Measurements from ENCODE around the gene SMIM8. TPM values are rescaled to one million over a fixed set of nuclear protein-coding genes. Genes with fewer than 3 reads are reported as not detected.
"Not testable (repeated sequence)": the region's sequence is repeated elsewhere in the genome, so short reads cannot be mapped to it uniquely, and the experiment has no call there.

Gene SMIM8
- total and polyA plus RNA-seq, 2 experiments from 2014 or later = 6.5 to 9.5 TPM

GRCh38 chr6:87291883-87292282 lies 30.5 kb upstream of the SMIM8 start:
- Histone ChIP-seq H2AFZ (no peak overlapping the region), H3K36me3 (replicated peaks; ENCODE audit: insufficient read depth, low read depth) (no peaks in the 10 kb centered on the region), H3K9me2 (replicated peaks; ENCODE audit: insufficient read depth) (no peaks in the 10 kb centered on the region), H4K20me1 (ENCODE audit: insufficient read depth, poor library complexity, severe bottlenecking) (no peaks in the 10 kb centered on the region), H3K27ac (no peak overlapping the region), H3K4me2 (no peak overlapping the region), H3K4me3 (no peak overlapping the region), H3K27me3 (no peaks in the 10 kb centered on the region), H3K4me1 (ENCODE audit: insufficient read depth) (no peaks in the 10 kb centered on the region), H3K79me2 (no peaks in the 10 kb centered on the region), H3K9me3 (ENCODE audit: low read depth) (no peaks in the 10 kb centered on the region)
- no peak for DNase-seq (ENCODE audit: low spot score)
- no peak for TF ChIP-seq CTCF (IDR thresholded peaks at IDR 0.05; ENCODE audit: poor library complexity)
- WGBS (ENCODE audit: low lambda C conversion rate, missing lambda C conversion rate) = 95% methylated on average over 2 of the region's 2 CpGs

- no peaks in the 10 kb centered on the region for H3K9me2 ChIP-seq (replicated peaks; ENCODE audit: insufficient read depth)
- no peak for TF ChIP-seq EZH2phosphoT487 (IDR thresholded peaks at IDR 0.05; ENCODE audit: low read depth, severe bottlenecking, unreplicated experiment)
- no peak for TF ChIP-seq EZH2 (IDR thresholded peaks at IDR 0.05; ENCODE audit: borderline replicate concordance)
- no peak for TF ChIP-seq CTCF (IDR thresholded peaks at IDR 0.05; ENCODE audit: poor library complexity)
- no peaks in the 10 kb centered on the region for H3K79me2 ChIP-seq
- no peaks in the 10 kb centered on the region for H3K9me3 ChIP-seq (ENCODE audit: low read depth)
- no peak for DNase-seq (ENCODE audit: low spot score)
- H3K36me3 ChIP-seq (replicated peaks; ENCODE audit: insufficient read depth, low read depth) = no peaks in the 10 kb centered on the region
- H3K4me1 ChIP-seq (ENCODE audit: insufficient read depth) = no peaks in the 10 kb centered on the region
- H3K4me2 ChIP-seq = no peak overlapping the region
- H3K27ac ChIP-seq = no peak overlapping the region
- WGBS (ENCODE audit: low lambda C conversion rate, missing lambda C conversion rate) = 65% methylated on average over 4 of the region's 4 CpGs
- H2AFZ ChIP-seq = no peak overlapping the region
- H3K4me3 ChIP-seq = no peak overlapping the region
- H3K27me3 ChIP-seq = no peaks in the 10 kb centered on the region
- no peaks in the 10 kb centered on the region for H4K20me1 ChIP-seq (ENCODE audit: insufficient read depth, poor library complexity, severe bottlenecking)
Observed at GRCh38 chr6:87293526-87293925, 28.9 kb upstream of the SMIM8 start.

GRCh38 chr6:87297119-87297518 lies 25.3 kb upstream of the SMIM8 start:
- Histone ChIP-seq H4K20me1 (ENCODE audit: insufficient read depth, poor library complexity, severe bottlenecking) (no peaks in the 10 kb centered on the region), H3K36me3 (replicated peaks; ENCODE audit: insufficient read depth, low read depth) (no peaks in the 10 kb centered on the region), H3K9me3 (ENCODE audit: low read depth) (no peaks in the 10 kb centered on the region), H3K27me3 (no peaks in the 10 kb centered on the region), H2AFZ (no peak overlapping the region), H3K27ac (no peak overlapping the region), H3K9me2 (replicated peaks; ENCODE audit: insufficient read depth) (no peaks in the 10 kb centered on the region), H3K79me2 (no peaks in the 10 kb centered on the region), H3K4me3 (no peak overlapping the region), H3K4me1 (ENCODE audit: insufficient read depth) (no peaks in the 10 kb centered on the region), H3K4me2 (no peak overlapping the region)
- WGBS (ENCODE audit: low lambda C conversion rate, missing lambda C conversion rate) = 83% methylated on average over 1 of the region's 1 CpG
- no peak for DNase-seq (ENCODE audit: low spot score)
- TF ChIP-seq EZH2phosphoT487 (IDR thresholded peaks at IDR 0.05; ENCODE audit: low read depth, severe bottlenecking, unreplicated experiment) = no peak
- TF ChIP-seq EZH2 (IDR thresholded peaks at IDR 0.05; ENCODE audit: borderline replicate concordance) = no peak
- no peak for TF ChIP-seq CTCF (IDR thresholded peaks at IDR 0.05; ENCODE audit: poor library complexity)

GRCh38 chr6:87301277-87301676 lies 21.1 kb upstream of the SMIM8 start:
- not testable (repeated sequence) for H3K4me3 ChIP-seq; H3K36me3 ChIP-seq (replicated peaks; ENCODE audit: insufficient read depth, low read depth); H3K27ac ChIP-seq

More at GRCh38 chr6:87301277-87301676, 21.1 kb upstream of the SMIM8 start:
- not testable (repeated sequence) for H3K4me1 ChIP-seq (ENCODE audit: insufficient read depth); H3K27me3 ChIP-seq; H3K79me2 ChIP-seq; H2AFZ ChIP-seq; H3K9me3 ChIP-seq (ENCODE audit: low read depth); H3K9me2 ChIP-seq (replicated peaks; ENCODE audit: insufficient read depth); DNase-seq (ENCODE audit: low spot score); H3K4me2 ChIP-seq; H4K20me1 ChIP-seq (ENCODE audit: insufficient read depth, poor library complexity, severe bottlenecking)
- 86% methylated on average over 9 of the region's 9 CpGs for WGBS (ENCODE audit: low lambda C conversion rate, missing lambda C conversion rate)

Data from hepatocyte (in vitro differentiated cells).